SIG-M5 treated with dmso at 0.1 percent for 504 hours (cell line): ENCODE results near the gene SLC26A5.

Source experiments
- DNase-seq: peaks from one replicate; lab custom pipeline; 2025; ENCODE audit not compliant: unreplicated experiment; lab: John Stamatoyannopoulos, UW

Gene SLC26A5

GRCh38 chr7:103348452-103348851 lies 97.6 kb downstream of the SLC26A5 start:
- DNase-seq = peak; percentile 5

- DNase-seq = peak; percentile 94
Observed at GRCh38 chr7:103347507-103348267, 98.3 kb downstream of the SLC26A5 start, which contains the start of gene PSMC2. Gene PSMC2, plus strand, starts transcription at chr7:103347643. Its CDS starts 69 bp downstream, at chr7:103347712.

GRCh38 chr7:103346396-103346795 lies 99.6 kb downstream of the SLC26A5 start:
- DNase-seq = peak; percentile 28

DNA sequence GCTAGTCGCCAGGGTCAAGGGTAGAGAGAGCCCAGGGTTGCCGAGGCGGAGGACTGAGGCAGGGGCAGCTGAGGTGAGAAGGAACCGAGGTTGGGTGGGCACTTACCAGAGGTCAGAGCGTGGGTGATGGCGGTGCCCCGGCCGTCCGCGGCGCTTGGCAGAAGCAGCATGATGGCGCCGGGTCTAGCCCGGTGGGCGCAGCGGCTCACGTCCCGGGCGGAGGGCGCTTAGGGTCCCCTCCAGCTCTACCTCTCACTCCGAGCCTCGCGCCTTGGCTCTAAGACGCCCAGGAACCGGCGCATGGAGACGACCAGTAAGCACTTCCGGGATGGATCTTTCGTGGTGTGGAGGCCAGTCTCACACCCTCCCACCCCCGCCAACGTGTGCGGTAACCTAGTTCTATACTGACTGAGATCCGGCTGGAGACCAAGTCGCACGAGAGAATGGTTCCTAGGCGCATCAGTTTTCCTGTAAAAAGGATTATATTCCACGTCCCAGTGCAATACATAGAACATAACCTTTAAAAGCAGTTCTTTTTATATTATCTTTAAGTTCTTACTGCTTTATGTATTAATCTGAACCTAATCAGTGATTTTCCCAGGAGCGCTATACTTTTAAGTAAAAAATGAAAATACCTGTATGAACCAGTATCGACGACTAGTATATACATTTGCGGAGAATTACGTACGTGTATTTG lies 101.4 kb downstream of the SLC26A5 start, which contains the start of gene DNAJC2:
Gene DNAJC2, minus strand, starts transcription at position 315 of the 697 bp plus-strand sequence. Its CDS starts 145 bp downstream, at position 170.
- peak; percentile 94 for DNase-seq

- DNase-seq = peak; percentile 55
Observed at GRCh38 chr7:103343758-103344452, 102.1 kb downstream of the SLC26A5 start.

- no peak for DNase-seq
Observed at GRCh38 chr7:103343332-103343731, 102.7 kb downstream of the SLC26A5 start.

- no peak for DNase-seq
Observed at GRCh38 chr7:103341466-103341865, 104.5 kb downstream of the SLC26A5 start.

GRCh38 chr7:103338864-103339263 lies 107.1 kb downstream of the SLC26A5 start:
- DNase-seq = no peak

GRCh38 chr7:103336761-103337160 lies 109.2 kb downstream of the SLC26A5 start:
- peak; percentile 57 for DNase-seq

DNA sequence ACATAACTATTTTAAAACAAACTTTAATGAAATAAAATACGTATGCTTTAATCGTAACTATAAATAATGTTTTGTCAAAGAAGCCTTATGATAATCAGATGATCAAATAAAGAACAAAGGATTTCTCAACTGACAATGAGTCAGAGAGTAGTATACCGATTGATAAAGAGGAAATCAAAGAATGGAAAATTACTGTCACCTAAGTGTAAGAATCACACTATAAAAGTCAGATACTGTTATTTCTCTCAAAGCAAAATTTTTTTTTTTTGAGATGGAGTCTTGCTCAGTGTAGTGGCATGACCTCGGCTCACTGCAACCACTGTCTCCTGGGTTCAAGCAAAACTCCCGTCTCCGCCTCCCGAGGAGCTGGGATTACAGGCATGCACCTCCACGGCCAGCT lies 120.3 kb downstream of the SLC26A5 start:
- DNase-seq = no peak
